Measurements from ENCODE around the gene RBKS.

- TF ChIP-seq FOXP4 (CRISPR knock-in tag; IDR thresholded peaks at IDR 0.05): no peak
- no peak for TF ChIP-seq CTCF (IDR thresholded peaks at IDR 0.05)
- no peak for TF ChIP-seq ZNF671 (CRISPR knock-in tag; IDR thresholded peaks at IDR 0.05)
- no peak for TF ChIP-seq ETV6 (CRISPR knock-in tag; IDR thresholded peaks at IDR 0.05)
- TF ChIP-seq CBFB (CRISPR knock-in tag; IDR thresholded peaks at IDR 0.05; ENCODE audit: low read depth): no peak
Measured at GRCh38 chr2:27815860-27816438, 74.2 kb downstream of the RBKS start.

Data from WTC11 (cell line).